Measurements from ENCODE around the gene TUBGCP3. TPM values are rescaled to one million over a fixed set of nuclear protein-coding genes. Genes with fewer than 3 reads are reported as not detected.

TUBGCP3 gene
- total and polyA plus RNA-seq, 2 donors (not counting 1 experiment from before 2014, with no cell fraction given) = 30.6 to 65.1 TPM

DNA sequence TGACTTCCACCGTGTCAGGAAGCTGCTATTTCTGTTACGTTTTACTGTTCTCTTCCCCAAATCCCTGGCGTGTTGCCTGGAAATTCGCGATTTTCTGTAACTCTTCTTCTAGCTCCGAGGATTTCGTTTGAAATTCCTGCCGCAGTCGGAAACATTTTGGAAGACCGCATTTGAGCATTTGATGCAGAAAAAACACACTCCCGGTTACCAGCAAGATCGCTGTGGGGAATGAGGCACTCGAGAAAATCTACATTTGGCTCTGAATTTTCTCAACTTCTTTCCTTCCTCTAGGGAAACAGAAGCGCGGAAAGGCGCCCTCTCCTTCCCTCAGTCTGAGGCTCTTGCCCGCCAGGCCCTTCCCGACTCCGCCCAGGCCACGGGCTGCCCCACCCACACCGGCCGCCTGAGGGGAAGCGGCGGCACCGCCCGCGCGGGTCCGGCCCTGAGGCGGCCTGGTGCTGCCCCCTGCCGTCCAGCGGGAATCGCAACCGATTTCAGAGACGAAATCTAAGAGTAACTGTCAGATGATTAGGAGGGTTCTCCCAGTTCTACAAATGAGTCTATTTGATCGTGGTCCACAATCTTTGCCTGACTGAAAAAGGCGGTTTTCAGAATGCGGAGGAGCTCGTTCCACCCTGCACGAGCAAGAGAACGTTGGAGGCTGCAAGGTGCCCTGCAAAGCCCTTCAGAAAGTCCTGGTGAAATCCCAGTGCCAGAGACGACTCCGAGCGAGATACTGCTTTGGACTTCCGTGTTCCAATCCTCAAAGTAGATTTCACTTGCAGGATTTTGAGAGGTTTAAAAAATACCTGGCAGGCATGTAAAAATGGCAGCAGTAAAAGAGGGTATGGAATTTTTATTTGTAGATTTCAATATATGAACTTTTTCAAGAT is 18.4 kb upstream of the TUBGCP3 start:
- TF ChIP-seq CTCF (IDR thresholded peaks at IDR 0.05) (peak; percentile 99), EZH2 (IDR thresholded peaks at IDR 0.05; ENCODE audit: borderline replicate concordance, insufficient read depth, low read depth, low read length, poor library complexity, severe bottlenecking) (no peak)
- H3K27ac Mint-ChIP-seq = no peak overlapping the region
- 8% methylated on average over 45 of the region's 45 CpGs for WGBS (ENCODE audit: insufficient coverage)
- no peak overlapping the region for H3K27ac ChIP-seq (ENCODE audit: low read length in 2 of 2)
- peak overlapping the region; percentile 60 for H3K9ac ChIP-seq (ENCODE audit: low read length)
- peak overlapping the region; percentile 76 for H3K4me2 ChIP-seq (replicated peaks; ENCODE audit: low read depth, low read length, poor library complexity, severe bottlenecking)
- ChIA-PET CTCF (interaction anchor here (0.6 to 3.8 kb wide), 15 partner anchors 9 to 1538 kb away, joined by 3 to 24 read pairs (median 5); partner anchors contain the start of gene TUBGCP3), POLR2A (no interaction called here)
- no peaks in the 10 kb centered on the region for H4K20me1 ChIP-seq (ENCODE audit: control insufficient read depth, insufficient read depth, low read length, poor library complexity, severe bottlenecking)
- H3K9me3 ChIP-seq (ENCODE audit: control extremely low read depth in 1 of 3, control insufficient read depth in 2 of 3, insufficient read depth in 1 of 3, low read length in 2 of 3) = no peaks in the 10 kb centered on the region
- H3K79me2 ChIP-seq (ENCODE audit: control insufficient read depth, insufficient read depth, low read length) = no peaks in the 10 kb centered on the region
- H3K4me3 ChIP-seq (ENCODE audit: control extremely low read depth in 1 of 5, extremely low read depth in 1 of 5, insufficient read depth in 1 of 5, low read depth in 2 of 5, low read length in 4 of 5) = peak overlapping the region; percentile 35 to 68 (median 58)
- peak overlapping the region; percentile 87 for H3K4me3 Mint-ChIP-seq
- no peaks in the 10 kb centered on the region for H3K36me3 ChIP-seq (replicated peaks in 1 of 2; ENCODE audit: control extremely low read depth in 1 of 2, control insufficient read depth in 1 of 2, extremely low read depth in 1 of 2, insufficient read depth in 2 of 2, low read length in 1 of 2)
- peaks cover 34% of the 10 kb centered on the region for H3K27me3 Mint-ChIP-seq
- intact Hi-C loops (cut with micrococcal nuclease) = loop anchor here (1.0 to 5.0 kb wide), 2 partner anchors 18 to 1539 kb away; partner anchors contain the start of gene TUBGCP3
- peaks cover 0 to 14% (median 5%) of the 10 kb centered on the region in 4 experiments for H3K27me3 ChIP-seq (replicated peaks in 1 of 4; ENCODE audit: control extremely low read depth in 1 of 4, control insufficient read depth in 3 of 4, insufficient read depth in 4 of 4, low read length in 3 of 4)
- peaks cover 8% of the 10 kb centered on the region for H3K4me1 Mint-ChIP-seq
- ATAC-seq (ENCODE audit: low read depth) = peak; percentile 100
- H2AFZ ChIP-seq (ENCODE audit: insufficient read depth, low read depth, low read length, poor library complexity, severe bottlenecking) = peak overlapping the region; percentile 85
- no peaks in the 10 kb centered on the region for H3K9me3 Mint-ChIP-seq (ENCODE audit: insufficient read depth)
- DNase-seq = peak; percentile 87
- peaks cover 5 to 9% of the 10 kb centered on the region in 2 donors for H3K4me1 ChIP-seq (ENCODE audit: control insufficient read depth in 2 of 2, insufficient read depth in 2 of 2, low read length in 2 of 2)

Data from B cell (primary cell).